GOT3 (cell line): ENCODE data around the gene ATP7B.
A peak's percentile ranks its signal among the peaks of the same experiment; 100 is the strongest.
"Not testable (repeated sequence)": the region's sequence is repeated elsewhere in the genome, so short reads cannot be mapped to it uniquely, and the experiment has no call there.

Source experiments
- DNase-seq: peaks from one replicate; lab custom pipeline; 2025; ENCODE audit warnings: mixed read lengths; lab: John Stamatoyannopoulos, UW

Gene ATP7B

DNA sequence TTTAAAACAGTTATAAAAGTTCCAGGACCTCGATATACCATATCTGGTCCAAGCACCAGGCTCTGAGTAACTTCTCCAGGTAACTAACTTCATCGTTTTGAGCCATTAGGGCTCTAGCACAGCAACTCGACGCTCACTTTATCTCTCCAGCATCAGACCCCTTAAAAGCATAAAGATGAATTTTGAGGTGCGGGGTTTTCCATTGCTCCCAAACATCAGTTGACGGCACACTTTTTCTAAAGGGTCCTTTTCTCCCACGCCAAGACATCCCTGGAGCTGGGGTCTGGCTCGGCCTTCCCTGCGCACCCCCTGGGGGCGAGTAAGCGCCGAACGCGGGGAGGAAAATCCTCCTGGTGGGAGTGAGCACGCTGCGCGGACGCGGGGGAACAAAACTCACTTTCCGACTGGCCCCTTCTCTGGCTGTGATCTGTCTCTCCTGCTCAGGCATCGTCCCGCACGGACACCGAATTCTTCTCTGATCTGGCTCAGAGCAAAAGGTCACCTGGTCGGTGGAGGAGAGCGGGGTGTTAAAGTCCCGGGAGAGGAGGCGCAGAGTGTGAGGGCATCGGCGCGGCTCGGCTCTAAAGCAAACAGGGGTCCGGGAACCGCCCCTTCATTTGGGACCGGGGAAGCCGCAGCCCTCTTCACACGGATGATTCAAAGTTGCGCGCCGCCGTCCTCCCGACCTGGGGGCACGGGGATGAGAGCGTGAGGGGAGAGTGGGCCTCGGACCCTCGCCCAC, at the start of gene ATP7B:
TSS of gene ATP7B (minus strand) at position 561 of the 742 bp plus-strand sequence. CDS start at position 448, 113 bp downstream.
- no peak for DNase-seq

- DNase-seq: no peak
Observed at GRCh38 chr13:52053460-52053859, 42.2 kb upstream of the ATP7B start.

GRCh38 chr13:52051400-52051799, 40.1 kb upstream of the ATP7B start:
- DNase-seq: no peak

- no peak for DNase-seq
Observed at GRCh38 chr13:52048516-52048915, 37.3 kb upstream of the ATP7B start.

DNA sequence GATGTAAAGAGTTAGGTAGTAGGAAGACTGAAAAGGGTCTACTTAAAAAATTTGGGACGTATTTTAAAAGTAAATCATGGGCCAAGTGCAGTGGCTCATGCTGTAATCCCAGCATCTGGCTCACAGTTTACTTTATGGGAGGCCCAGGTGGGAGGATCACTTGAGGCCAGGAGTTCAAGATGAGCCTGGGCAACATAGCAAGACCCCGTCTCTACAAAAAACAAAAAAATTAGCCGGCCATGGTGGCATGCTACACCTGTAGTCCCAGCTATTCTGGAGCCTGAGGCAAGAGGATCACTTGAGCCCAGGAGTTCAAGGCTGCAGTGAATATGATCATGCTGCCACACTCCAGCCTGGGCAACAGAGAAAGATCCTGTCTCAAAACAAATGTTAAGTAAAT, 36.2 kb upstream of the ATP7B start:
- no peak for DNase-seq

GRCh38 chr13:52043675-52044074, 32.4 kb upstream of the ATP7B start:
- DNase-seq: no peak

- no peak for DNase-seq
Observed at GRCh38 chr13:52036037-52036436, 24.8 kb upstream of the ATP7B start.

DNA sequence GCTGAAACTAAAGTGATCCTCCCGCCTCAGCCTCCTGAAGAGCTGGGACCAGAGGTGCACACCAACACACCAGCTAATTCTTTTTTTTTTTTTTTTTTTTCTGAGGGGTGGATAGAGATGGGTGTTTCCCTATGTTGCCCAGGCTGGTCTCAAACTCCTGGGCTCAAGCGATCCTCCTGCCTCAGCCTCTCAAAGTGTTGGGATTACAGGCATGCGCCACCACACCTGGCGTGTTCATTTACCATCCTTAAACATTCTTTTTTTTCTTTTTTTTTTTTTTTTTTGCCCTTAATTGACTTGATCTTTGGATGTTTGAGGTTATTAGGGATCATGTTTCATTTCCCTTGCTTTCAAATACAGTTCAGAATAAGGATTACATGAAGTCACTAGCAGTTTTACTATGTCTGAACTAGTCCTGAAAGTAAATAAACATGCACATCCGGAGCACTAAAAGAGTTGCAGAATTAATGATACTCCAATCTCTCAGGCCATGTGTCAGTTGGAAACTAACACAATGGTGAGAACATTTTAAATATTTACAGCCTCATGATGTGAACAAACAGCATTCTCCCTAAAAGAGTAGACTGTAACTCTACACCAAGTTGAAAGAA, 23.5 kb upstream of the ATP7B start:
- DNase-seq: no peak

DNA sequence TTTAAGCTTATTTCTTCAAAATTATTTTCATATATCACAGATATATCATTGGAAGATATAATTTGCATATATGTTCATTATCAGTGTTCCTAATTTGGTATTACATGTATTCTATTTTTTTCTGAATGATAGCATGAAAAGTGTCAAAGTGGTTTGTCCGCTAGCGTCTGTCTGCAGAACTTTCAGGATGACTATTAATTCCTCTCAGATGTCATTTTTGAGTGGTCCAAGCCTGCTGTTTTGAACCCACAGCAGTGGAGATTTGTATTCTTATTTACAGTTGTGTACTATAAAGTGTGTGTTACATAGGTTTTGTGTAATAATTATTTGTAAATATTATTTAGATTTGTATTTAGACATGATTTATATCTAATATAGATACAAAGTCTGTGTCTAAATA, 21.8 kb upstream of the ATP7B start:
- DNase-seq: no peak

GRCh38 chr13:52030401-52030800, 19.2 kb upstream of the ATP7B start:
- DNase-seq: not testable (repeated sequence)

DNA sequence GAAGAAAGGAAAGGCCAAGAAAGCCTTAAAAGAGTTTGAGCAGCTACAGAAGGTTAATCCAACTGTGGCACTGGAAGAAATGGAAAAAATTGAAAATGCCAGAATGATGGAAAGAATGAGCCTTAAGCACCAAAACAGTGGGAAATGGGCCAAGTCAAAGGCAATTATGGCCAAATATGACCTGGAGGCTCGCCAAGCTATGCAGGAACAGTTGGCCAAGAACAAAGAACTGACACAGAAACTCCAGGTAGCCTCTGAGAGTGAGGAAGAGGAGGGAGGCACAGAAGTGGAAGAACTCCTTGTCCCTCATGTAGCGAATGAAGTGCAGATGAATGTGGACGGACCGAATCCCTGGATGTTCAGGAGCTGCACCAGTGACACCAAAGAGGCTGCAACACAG, 18.3 kb upstream of the ATP7B start:
- no peak for DNase-seq

GRCh38 chr13:52027832-52028231, 16.6 kb upstream of the ATP7B start:
- no peak for DNase-seq

DNA sequence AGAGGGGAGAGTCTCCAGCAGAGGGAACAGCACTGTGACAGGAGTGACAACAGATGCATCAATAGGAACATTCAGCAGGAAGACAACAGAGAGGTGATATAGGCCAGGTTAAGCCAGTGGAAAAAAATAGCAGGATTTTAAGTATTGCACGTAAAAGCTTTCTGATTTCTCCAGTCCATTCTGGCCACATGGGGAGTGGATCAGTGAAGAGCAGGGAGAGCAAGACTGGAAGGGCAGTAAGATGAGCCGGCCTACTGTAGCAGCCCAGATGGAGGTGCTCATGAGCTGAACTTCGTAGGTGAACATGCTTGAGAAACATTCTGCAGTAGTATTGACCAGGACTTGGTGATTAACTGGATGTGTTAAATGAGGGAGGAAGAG, 15.0 kb upstream of the ATP7B start:
- DNase-seq: no peak

DNA sequence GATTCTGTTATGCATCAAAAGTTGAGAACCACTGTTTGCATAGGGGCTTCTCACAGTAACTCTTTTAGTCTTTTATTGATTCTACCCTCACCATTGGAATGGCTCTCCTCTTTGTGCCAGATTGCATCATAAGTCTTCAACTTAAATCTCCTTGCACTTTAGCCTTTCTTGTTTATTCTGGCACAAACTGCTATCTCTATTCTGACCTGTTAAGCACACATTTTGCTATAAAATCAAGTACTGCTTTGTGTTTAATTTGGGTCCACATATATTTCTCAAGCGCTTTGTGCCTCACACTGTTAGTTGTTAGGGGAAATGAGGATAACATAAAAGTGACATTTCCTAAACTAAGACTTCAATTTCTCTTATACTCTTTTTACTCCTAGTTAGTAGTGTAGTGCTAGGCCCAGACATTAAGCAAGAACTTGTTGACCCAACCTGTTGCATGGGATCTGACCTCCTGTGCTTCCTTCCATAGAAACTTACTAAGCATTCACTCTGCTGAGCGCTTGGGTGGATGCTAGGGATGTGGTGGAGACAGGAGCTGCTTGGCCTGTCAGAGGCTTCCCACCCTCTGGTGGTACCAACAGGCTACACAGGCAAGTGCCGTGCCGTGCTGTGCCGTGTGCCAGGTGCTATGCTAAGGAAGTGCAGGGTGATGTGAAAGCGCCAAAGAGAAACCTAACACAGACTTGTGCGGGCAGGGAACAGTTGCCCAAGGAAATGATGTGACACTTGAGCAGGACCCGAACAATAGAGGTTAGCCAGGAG, 14.4 kb upstream of the ATP7B start:
- DNase-seq: no peak

DNA sequence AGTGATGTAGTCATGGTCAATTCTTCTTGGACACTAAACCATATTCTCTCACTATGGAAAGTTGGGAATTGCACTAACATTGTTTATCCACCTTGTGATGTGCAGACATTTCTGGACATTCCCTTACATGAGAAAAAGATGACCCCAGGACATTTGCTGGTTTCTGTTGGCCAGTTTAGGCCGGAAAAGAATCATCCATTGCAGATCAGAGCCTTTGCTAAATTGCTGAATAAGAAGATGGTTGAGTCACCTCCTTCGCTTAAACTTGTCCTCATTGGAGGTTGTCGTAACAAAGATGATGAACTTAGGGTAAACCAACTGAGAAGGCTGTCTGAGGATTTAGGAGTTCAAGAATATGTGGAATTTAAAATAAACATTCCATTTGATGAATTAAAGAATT, 13.2 kb upstream of the ATP7B start, which contains the start of gene UTP14C:
TSS of gene UTP14C (plus strand) at position 211 of the 400 bp plus-strand sequence. CDS start 4,114 bp downstream, outside the sequence.
- no peak for DNase-seq

DNA sequence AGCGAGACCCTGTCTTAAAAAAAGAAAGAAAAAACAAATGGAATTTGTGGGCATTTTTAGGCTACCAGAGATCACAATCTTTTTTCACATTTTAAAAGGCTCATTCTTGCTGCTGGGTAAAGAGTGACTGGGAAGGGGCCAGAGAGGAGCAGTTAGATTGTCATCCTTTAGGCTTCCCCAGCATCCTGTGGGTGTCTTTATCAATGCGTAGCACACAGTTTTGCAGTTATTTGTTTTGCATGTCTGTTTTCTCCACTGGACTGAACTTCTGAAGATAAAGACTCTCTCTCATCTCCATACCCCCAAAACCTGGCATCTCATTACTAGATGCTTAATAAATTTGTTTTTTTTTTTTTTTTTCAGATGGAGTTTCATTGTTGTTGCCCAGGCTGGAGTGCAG, 11.1 kb upstream of the ATP7B start:
- DNase-seq: no peak

DNA sequence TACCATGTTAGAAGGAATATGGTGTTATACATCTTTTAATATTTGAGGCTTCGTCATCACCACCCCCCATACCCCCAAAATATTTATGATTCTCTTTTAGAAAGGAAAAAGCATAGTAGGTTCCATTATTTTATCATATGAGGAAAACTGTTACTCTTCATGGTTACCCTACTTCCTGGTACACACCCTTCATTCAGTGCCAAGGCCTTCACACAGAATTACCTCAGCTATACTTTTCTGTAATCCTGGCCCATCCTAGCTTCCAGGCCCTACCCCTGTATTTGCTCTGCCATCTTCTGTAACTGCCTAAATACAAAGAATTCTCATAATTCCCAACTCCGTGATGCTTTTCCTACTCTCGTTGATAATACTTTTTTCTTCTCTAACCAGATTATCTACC, 8.9 kb upstream of the ATP7B start:
- no peak for DNase-seq

- no peak for DNase-seq
Observed at GRCh38 chr13:52016296-52016695, 5.0 kb upstream of the ATP7B start.

DNA sequence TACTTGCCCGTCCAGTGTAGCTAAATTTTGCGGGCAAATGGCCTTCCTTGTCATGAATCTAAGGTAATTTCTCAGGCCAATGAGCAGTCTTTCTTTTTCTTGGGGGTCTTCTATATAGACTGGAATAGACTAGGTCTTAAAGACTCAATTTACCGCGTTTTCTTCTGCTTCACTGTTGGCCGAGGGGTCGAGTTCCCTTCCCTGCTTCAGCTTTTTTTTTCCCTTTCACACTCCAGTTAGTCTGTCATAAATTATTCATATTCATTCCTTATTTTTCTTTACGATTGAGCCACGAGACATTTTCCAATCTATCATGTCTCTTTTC, 1.2 kb upstream of the ATP7B start:
- no peak for DNase-seq

GRCh38 chr13:52011632-52012511, 622 bp upstream of the ATP7B start, which contains the start of gene ALG11:
ALG11 (plus strand) TSS chr13:52012398; CDS start chr13:52012419, 21 bp downstream.
- DNase-seq: peak; percentile 94

GRCh38 chr13:52009946-52010345, 1.3 kb downstream of the ATP7B start:
- no peak for DNase-seq
